OCI-LY3 (cell line): ENCODE data around the gene TIMM8A.

Experiments
- CTCF ChIP-seq: fragments of 200-600, 300-600 bp; sonication (generic); IDR thresholded peaks from 2 replicates; pipeline ENCODE4 v1.5.1; 2014; ENCODE audit warnings: antibody characterized with exemption, low read length, low read depth
- EZH2phosphoT487 ChIP-seq: fragments of 200-600 bp; shearing (Covaris generic); IDR thresholded peaks from 2 replicates; pipeline ENCODE4 v1.6.1; 2018; ENCODE audit warnings: antibody characterized with exemption, mixed run types, low read depth

GRCh38 chrX:101303790-101304189 is 44.8 kb downstream of the TIMM8A start:
- no peak for TF ChIP-seq EZH2phosphoT487
- no peak for TF ChIP-seq CTCF
